DMS79 treated with DMSO at 0.1 percent for 48 hours (cell line): ENCODE measurements around the gene CYB5B.
A peak's percentile ranks its signal among the peaks of the same experiment; 100 is the strongest.

ENCODE experiments used
- DNase-seq: peaks from one replicate; lab custom pipeline; 2025; lab: John Stamatoyannopoulos, UW

CYB5B gene

DNA sequence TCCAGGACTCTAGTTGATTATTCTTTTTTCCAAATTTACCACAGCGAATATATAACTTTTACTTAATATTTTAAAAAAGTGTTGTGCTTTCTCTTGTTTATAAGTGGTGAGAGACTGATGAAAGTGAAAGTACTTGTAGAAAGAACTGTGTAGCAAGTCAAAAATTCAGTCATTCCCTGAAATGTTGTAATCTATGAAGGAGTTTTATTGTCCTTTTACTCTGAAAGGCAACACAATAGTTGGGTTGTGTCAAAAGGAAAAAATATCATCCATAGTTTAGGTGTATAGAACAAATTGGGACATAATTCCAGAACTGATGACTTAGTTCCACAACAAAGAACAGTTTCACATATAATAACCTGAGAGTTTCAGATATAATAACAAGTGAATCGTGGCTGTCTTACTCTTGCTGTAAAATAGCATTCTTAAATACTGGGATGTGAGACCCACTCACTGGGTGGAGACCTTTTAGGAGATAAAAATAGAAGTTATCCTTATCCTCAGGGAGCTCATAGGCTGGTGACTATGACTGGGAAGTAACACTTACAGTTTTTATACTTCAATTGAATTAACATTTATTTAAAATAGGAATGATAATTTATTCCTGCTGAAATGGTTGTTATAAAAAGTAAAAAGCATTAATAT is 20.6 kb downstream of the CYB5B start:
- DNase-seq = no peak

DNA sequence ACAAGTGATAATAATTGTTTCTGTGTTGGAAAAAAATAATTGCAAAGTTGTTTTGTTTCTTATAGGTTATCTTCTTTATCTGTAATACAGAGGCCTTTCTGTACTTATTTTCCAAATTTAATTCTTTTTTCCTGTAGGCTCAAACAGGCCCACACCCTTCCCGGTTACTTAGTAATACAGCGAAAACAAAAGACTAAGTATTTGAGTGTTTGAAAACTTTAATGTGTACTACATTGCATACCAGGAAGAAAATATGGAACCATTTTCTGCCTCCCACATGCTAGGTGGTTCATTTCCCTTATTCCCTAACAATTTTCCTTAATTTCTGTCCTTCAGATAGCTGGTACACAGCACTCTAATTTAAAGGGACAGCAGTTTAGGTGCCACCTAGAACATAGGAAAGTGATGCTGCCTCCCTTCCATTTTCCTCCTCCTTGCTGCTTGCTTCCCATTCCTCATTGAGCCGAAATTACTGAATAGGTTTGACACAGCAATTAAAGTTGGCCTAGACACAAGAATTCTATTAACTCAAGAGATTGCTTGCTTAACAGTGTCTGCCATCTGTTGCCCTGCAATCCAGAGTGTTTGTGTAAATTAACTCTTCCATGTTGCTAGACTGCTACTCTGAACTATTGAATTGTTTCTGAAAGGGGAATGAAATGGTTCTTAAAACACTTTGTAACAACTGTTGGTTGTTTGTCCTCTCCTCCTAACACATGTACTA is 24.2 kb downstream of the CYB5B start:
- DNase-seq = peak; percentile 76

DNA sequence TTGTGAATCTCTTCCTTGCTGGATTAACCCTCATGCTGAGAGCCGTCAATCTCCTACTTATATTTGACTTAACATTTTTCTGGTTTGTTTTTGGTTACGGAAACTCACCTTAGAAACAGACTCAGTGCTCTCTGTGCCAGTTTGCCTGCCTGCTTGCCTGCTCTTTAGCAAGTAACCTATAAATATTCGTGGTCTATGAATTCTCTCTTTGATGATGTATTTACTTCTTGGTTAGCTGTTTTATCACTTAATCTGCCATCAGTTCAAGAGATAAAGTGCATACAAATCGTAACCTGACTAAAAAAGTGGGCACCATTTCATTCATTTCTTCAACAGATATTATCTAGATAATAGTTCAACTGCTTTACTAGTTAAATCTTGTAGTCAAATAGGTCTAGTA is 26.7 kb downstream of the CYB5B start:
- no peak for DNase-seq

DNA sequence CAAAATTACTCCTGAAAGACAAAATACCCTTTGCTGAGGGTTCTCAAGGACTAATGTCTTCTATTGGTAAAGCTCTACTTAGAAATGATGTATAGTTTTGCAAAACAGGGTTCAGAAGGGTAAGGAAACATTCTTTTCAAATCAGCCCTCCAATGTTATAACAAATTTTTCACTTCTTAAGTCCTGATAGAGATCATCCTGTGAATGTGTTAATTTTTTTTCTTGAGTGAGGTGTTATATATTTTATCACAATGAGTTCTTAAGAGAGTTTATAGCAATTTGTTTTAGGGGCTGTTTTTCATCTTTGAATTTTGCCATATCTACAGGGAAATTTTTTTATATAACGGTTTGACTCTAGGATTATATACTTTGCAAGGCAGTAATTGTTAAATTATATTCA is 29.5 kb downstream of the CYB5B start:
- DNase-seq = no peak

DNA sequence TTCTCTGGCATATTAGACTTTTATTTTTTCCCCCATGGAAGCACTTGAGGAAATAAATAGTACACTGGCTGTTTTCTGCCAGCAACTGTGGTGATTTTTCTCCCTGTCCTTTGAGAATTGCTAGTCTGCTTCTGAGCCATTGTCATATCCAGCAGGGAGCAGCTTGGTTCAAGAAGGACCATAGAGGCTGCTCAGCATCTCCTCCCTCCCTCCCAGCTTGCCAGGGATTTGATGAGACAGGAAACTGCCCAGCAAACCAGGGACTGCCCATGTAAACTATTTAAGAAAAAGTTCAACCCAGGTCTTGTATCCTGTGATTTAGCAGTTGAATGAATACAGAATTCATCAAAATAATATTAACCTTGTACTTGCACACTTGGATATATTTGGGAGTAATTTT is 39.5 kb downstream of the CYB5B start:
- no peak for DNase-seq

DNA sequence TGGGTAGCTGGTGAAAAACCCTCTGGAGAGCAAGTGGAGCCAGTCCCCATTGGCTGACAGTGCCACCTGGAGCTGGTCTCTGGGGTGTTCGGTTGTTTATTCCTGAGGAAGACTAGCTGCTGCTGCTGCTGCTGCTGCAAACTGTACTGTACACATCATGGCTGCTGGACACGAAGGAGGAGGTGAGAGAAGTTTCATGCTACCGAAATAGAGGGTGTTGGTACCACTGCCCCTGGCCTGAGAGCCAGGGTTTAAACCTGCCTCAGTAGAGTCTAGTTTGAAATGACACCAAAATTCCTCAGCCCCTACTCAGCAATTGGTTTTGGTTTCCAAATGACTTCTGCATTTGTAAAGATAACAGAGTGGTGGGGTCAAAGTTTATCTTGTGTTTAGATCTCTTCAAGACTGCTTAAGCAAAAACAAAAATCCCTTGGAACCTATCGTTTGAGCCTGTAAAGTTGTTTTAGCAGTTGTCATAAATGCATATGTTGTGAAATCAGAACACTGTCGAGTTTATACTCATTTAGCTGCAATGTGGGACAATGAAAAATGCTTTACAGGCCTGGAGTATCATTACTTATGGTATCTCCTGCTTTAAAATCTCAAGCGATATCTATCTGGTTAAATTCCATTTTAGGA is 40.8 kb downstream of the CYB5B start:
- DNase-seq = no peak

DNA sequence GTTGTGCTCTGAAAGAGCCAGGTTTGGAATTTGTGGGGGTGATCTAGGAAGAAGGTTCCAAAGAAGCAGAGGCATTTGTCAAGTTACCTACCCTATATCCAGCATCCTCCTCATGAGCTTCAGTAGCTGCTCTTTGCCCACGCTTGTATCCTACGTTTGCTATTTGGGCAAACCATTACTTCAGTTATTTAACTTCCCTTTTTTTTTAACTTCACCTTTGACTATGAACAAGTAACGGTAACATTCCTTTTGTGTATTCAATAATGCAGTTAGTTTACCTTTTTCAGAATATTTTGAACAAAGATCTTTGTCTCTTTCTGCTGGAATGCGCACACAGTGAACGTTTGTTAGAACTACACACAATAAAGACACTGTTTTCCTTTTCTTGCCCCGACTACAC is 41.5 kb downstream of the CYB5B start:
- DNase-seq = no peak

DNA sequence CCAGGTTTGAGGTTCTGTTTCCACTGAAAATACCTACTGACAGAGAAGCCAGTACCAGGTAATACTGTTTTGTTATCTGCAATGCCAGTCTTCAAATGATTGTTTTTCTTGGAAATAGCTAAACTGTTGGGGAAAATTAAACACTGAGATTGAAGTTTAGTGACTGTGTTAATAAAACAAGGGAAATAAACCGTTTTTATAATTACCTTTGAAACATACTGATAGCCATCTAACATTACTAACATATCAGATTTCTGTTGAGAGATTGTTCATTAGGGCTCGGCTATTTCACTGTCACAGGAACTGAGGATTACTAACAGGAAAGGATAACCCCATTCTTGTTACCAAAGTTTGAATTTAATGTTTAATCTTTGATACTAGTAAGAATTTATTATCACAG is 42.1 kb downstream of the CYB5B start:
- DNase-seq = no peak

DNA sequence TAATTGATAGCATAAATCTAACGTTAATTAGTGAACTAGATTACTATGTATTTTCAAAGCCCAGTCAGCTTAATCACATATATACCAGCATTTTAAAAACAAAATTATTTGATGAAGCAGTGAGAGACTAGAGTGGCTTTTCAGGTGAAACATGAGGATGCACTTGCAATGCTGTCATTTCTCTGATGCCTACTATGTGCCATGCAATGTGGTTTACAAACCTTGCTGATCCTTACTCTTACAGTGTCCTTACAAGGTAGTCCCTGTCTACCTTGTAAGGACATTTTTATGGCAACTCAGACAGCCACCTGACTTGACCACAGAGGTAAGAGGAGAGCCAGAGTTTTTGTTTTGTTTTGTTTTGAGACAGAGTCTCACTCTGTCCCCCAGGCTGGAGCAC is 42.7 kb downstream of the CYB5B start:
- DNase-seq = no peak

DNA sequence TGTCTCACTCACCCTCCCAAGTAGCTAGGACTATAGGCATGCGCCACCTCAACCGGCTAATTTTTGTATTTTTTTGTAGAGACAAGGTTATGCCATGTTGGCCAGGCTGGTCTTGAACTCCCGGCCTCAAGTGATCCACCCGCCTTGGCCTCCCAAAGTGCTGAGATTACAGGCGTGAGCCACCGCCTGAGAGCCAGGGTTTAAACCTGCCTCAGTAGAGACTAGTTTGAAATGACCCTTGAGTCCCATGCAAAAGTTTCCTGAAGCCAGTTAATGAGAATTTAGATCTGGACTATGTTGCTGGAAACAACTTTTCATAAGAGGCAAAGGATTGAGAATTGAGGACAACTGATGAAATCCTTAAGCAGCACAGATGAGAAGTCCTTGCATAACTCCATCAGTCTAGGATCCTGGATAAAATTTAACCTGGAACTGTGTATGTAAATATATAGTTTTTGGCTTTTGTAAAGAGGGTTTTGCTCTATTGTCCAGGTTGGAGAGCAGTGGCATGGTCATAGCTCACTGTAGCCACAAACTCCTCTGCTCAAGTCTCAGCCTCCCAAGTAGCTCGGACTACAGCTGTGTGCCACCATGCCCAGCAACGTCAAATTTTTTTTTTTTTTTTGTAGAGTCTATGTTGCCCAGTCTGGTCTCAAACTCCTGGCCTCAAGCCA is 43.2 kb downstream of the CYB5B start:
- no peak for DNase-seq

DNA sequence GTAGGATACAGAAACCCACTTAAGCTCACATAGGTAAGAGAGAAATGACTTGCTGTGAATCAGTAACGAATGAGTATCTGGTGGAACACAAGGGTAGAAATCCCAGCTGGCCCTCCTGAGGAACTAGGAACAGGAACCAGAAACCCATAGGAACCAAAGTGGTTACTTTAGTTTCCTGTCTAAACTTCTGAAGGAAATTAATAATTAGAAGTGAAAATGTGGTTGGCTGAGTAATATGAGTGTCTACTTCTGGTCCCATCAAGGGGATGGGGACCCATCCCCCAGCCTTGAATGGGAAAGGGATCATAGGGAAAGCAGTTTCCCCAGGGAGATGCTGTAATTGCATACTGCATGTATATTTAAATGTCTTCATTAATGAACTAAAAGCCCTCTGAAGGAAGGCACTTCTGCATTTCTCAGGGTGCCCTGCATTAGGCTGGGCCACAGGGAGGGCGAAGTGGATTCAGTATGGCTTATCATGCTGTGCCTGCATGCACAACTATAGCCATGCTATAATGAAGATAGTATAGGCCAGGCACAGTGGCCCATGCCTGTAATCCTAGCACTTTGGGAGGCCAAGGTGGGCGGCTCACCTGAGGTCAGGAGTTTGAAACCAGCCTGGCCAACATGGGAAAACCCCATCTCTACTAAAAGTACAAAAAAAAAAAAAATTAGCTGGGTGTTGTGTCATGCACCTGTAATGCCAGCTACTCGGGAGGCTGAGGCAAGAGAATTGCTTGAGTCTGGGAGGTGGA is 45.6 kb downstream of the CYB5B start:
- DNase-seq = no peak

DNA sequence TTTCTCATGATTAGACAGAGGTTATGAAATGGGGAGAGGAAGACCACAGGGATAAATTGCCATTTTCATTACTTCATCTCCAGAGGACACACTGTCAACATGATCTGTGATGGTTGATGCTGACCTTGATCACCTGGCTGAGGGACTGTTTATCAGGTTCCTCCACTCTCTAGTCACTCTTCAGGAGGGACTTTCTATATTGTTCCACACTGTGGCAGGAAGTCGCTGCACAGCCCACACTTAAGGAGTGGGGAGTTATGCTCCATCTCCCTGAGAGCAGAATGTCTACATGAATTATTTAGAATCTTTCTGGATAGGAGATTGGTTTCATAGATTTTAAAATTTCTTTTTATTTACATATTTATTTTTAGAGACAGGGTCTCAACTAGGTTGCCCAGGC is 46.7 kb downstream of the CYB5B start:
- no peak for DNase-seq

DNA sequence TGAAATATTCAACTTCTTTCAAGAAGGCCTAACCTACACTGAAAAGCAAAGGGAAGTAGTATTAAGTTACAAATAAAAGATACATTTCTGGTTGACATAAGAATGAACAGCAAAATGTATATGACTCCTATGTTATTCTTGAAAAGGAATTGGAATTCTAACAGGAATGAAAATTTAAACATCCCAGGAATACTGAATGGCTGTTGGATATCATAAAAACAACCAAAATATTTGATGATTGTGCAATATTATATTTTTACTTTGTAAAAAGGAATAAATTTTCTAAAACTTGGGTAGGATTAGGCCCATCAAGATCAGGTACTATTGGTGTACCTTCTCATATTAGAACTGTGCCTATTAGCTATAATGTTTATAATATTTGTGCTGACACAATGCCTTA is 50.0 kb downstream of the CYB5B start:
- no peak for DNase-seq

DNA sequence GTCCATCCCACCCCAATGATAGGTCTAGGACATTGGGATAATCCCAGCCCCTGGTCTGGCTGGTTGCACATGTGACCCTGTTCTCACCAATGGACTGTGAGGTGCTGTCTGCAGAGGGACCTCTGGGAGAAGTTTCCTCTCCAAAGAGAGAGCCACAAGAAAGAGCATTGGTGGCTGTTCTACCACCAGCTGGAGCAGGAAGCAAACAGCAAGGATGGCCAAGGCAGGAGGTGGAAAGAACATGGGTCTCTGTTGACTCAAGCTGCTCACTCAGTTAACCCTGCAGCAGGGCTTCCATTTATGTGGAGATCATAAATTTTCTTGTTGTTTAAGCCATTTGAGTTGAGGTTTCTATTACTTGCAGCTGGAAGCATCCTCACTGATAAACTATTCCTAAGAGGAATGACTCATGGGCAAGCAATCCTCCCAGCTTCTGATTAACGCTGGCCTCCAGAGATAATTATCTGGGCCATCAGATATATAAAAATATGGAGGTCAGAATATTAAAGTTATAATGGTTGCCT is 52.6 kb downstream of the CYB5B start:
- DNase-seq = peak; percentile 39

DNA sequence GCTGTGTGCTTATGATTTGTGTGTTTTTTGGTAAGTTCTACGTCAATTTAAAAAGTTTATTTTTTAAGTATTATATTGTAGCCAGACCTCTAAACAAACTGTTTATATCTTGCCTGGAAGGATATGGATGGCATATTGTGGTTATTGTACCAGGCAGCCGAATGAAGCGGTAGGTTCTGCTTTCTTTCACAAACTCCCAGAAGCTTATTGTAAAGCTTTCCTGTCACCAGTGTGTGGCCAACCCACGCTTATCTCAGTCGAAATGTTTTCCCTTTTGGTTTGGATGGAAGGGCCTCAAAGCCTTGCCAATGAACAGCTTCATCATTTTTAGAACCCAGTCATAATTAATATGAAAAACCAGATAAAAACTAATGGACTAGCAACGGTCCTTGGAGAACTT is 53.1 kb downstream of the CYB5B start:
- no peak for DNase-seq

DNA sequence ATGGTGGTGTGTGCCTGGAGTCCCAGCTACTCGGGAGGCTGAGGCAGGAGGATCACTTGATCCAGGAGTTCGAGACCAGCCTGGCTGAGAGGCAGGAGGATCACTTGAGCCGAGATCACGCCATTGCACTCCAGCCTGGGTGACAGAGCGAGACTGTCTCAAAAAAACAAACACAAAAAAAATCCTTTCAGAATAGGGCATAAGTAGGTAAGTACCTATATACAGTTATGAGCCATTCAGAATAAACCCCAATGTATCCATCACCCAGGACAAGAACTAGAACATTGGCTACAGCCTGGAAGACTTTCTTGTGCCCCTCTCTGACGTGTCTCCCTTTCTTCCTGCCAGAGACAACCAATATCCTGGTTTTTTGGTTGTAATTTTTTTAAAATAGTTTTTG is 54.3 kb downstream of the CYB5B start:
- no peak for DNase-seq

DNA sequence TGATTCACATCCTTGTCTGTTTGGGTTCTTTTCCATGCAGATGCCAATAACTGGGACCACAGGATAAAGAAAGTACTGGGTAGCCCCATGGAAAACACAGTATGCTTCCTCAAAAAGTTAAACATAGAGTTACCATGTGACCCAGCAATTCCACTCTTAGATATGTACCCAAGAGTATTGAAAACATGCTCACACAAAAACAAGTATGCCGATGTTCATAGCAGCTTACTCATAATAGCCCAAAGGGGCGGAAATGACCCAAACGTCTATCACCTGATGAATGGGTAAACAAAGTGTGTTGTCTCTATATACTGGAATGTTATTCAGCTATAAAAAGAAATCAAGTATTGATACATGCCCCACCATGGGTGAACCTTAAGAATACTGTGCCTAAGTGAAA is 55.4 kb downstream of the CYB5B start:
- DNase-seq = no peak

DNA sequence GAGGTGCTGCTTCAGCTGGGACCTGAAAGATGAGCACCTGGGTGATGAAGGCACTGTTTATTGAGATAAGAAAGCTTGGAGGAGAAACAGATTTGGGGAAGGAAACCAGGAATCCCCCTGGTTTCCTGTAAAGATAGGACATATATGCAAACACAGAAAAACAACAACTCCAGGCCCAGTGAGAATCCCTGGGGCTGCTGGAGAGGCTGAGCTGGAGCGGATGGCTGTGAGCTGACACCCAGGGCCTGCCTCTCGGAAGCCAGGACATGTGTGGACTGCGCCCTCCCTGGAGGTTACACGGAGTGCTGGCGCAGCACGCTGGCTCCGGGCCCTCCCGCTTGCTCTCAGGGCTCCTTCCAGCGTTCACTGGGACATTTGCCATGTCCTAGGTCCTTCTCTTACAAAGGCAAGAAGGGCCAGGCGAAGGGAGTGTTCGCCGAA is 57.5 kb downstream of the CYB5B start:
- peak; percentile 71 for DNase-seq

DNA sequence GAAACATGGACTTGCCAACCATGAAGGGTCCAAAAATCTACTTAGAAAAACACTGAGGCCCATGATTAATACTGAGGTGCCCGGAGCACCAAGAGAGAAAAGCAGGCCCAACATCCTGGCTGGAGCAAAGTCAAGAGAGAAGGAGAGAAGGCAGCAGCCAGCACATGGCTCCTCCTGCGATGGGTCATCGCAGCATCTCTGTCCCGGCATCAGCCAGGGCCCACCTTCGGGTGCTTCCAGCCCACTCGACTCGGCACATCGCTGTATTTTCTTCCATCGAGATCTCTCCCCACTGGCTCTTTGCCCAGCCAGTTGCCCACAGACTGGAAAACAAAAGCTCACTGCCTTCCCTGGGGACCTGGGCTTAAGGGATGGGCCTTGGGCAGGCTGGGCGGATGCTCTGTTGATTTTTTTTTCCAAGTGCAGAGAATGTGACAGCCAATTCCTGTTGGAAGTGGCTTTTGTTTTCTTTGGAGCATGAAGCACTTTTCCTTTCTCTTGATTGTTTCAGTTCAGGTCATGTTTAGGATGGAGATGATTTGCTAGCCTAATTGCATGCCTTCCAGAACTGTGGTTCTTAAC is 58.1 kb downstream of the CYB5B start:
- DNase-seq = peak; percentile 79

DNA sequence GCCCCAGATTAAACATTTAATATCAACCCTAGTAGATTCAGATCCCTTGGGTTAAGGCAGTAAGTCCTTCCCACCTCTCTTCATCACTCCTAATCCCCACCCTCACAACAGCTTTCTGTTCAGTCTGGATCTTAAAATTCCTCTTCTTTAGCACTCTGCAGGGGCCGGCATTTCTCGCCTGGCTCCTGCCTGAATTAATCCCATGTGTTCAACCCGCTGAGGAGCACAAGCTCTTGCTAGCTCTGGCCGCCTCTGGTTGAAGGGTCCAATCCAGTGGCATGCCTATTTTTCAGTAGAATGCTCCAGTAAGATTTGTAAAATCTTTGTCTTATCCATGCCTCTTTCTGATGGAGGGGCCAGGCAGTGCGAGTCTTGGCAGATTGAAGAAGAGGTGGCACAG is 59.2 kb downstream of the CYB5B start:
- DNase-seq = no peak

DNA sequence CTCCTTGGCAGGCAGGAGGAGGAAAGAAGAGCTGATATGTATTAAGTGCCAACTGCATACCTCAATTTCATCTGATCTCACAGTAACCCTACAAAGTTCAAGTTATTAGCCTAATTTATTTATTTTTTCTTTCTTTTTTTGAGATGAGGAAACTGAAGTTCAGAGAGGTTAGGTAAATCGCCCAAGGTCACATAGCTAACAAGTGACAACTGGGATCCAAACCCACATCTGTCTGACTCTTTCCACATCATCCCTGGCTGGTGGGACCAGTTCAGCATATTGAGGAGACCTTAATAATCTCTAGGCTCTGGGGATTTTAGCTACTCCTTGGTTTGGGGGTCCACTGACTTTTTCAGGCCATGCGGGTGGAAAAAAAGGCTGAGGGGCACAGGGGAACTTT is 60.9 kb downstream of the CYB5B start:
- DNase-seq = no peak

DNA sequence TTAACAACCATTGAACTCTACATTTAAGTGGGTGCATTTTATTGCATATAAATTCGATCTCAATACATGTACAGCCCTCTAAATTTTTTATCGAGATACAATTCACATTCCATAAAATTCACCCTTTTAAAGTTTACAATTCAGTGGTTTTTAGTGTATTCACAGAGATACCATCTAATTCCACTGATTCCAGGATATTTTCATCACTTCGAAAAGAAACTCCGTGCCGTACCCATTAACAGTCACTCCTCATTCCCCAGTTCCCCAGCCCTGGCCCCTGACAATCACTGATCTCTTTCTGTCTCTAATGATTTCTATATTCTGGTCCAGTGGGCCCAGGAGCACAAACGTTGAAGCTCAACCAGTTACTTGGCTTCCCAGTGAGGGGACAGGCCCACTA is 61.4 kb downstream of the CYB5B start:
- DNase-seq = no peak
